ENCODE results near the gene ZNF32.

GRCh38 chr10:43653746-43654145 lies 5.1 kb upstream of the ZNF32 start:
- no peak for TF ChIP-seq EZH2 (IDR thresholded peaks at IDR 0.05)
- no peak for TF ChIP-seq POLR2AphosphoS5 (IDR thresholded peaks at IDR 0.05; ENCODE audit: borderline replicate concordance, low read depth, low read length)
- TF ChIP-seq FOXP2 (optimal IDR thresholded peaks at IDR 0.05; ENCODE audit: control extremely low read depth, extremely low read length, insufficient read depth), result no peak
